A549 (cell line): Measurements from ENCODE around the gene RPL32. TPM values are rescaled to one million over a fixed set of nuclear protein-coding genes. Genes with fewer than 3 reads are reported as not detected.

Source experiments
- ATAC-seq, 2 experiments: fragments of 200-7000 bp in 1 of 2; fragments of >200 bp in 1 of 2; cut with Nextera tagmentation in 1 of 2; cut with Tn5 transposase in 1 of 2; 3 replicates each; pipeline versions ENCODE4 v1.8.0 to v1.9.1; 2018 to 2020; ENCODE audit warnings: mild to moderate bottlenecking in 1 of 2, moderate library complexity in 1 of 2
- CTCF ChIA-PET: fragments of 300-600 bp; sonication (Branson Sonifier 250); formaldehyde crosslinking; extraction: SDS; loops from one replicate; lab custom pipeline; 2021; ENCODE audit warnings: antibody characterized with exemption, inconsistent platforms; lab: Yijun Ruan, JAX
- POLR2A ChIA-PET: fragments of 350-600 bp; formaldehyde crosslinking; extraction: SDS; loops from one replicate; lab custom pipeline; 2021; ENCODE audit warnings: antibody characterized with exemption, inconsistent platforms; lab: Yijun Ruan, JAX
- DNase-seq, 2 experiments: peaks; one replicate each; pipeline versions ENCODE4 v3.0.0 to v3.0.0-alpha.2; 2011 to 2016; ENCODE audit warnings: low read depth in 1 of 2, low spot score in 1 of 2
- FAIRE-seq: peaks from 2 replicates; lab custom pipeline; 2011; peaks lifted over from hg19 to GRCh38; lab: Jason Lieb, UNC
- H3K27ac ChIP-seq, 2 experiments: fragments of >200 bp; sonication (Bioruptor Twin); formaldehyde crosslinking; 3 replicates each; pipeline ENCODE4 v1.5.1; 2016 to 2017
- H3K4me1 ChIP-seq: fragments of >200 bp; sonication (Bioruptor Twin); formaldehyde crosslinking; 3 replicates; pipeline ENCODE4 v1.6.1; 2016
- H3K4me2 ChIP-seq: fragments of >200 bp; sonication (Bioruptor Twin); formaldehyde crosslinking; 3 replicates; pipeline ENCODE4 v1.6.1; 2016
- H3K4me3 ChIP-seq: fragments of >200 bp; sonication (Bioruptor Twin); formaldehyde crosslinking; 3 replicates; pipeline ENCODE4 v1.5.1; 2016
- H3K9me3 ChIP-seq: fragments of >200 bp; sonication (Bioruptor Twin); formaldehyde crosslinking; 3 replicates; pipeline ENCODE4 v1.6.1; 2016
- CBX8 ChIP-seq: fragments of 200-600 bp; sonication (generic); IDR thresholded peaks from 2 replicates; pipeline ENCODE4 v1.6.1; 2016
- CHD2 ChIP-seq: fragments of 150-350 bp; IDR thresholded peaks from 2 replicates; pipeline ENCODE4 v1.6.1; 2014; ENCODE audit warnings: low read length; ENCODE audit not compliant: partially characterized antibody
- EHF ChIP-seq: fragments of 250-450 bp; sonication (Bioruptor Pico); IDR thresholded peaks from 2 replicates; pipeline ENCODE4 v1.5.0; 2020; ENCODE audit warnings: mild to moderate bottlenecking
- EP300 ChIP-seq, 2 experiments: fragments of >200 bp; sonication (Bioruptor Twin); formaldehyde crosslinking; IDR thresholded peaks; 2 replicates in 1 of 2; 3 replicates in 1 of 2; pipeline ENCODE4 v1.6.1; 2016 to 2017
- FOXS1 ChIP-seq: fragments of 250-450 bp; sonication (Bioruptor Pico); IDR thresholded peaks from 2 replicates; pipeline ENCODE4 v1.5.0; 2020; ENCODE audit warnings: mild to moderate bottlenecking, moderate library complexity
- GATA3 ChIP-seq: IDR thresholded peaks from 2 replicates; pipeline ENCODE4 v1.6.1; 2012; ENCODE audit warnings: borderline replicate concordance
- HOXA7 ChIP-seq: fragments of 250-450 bp; sonication (Bioruptor Pico); IDR thresholded peaks from 2 replicates; pipeline ENCODE4 v1.5.0; 2020; ENCODE audit warnings: mild to moderate bottlenecking, moderate library complexity
- KDM1A ChIP-seq: fragments of 200-600 bp; sonication (generic); IDR thresholded peaks from 2 replicates; pipeline ENCODE4 v1.6.1; 2016; ENCODE audit warnings: low read depth, mild to moderate bottlenecking
- KDM5A ChIP-seq: fragments of 200-600 bp; sonication (generic); IDR thresholded peaks from 2 replicates; pipeline ENCODE4 v1.6.1; 2016; ENCODE audit warnings: antibody characterized with exemption, mild to moderate bottlenecking
- PHF8 ChIP-seq: fragments of 200-600 bp; sonication (generic); IDR thresholded peaks from 2 replicates; pipeline ENCODE4 v1.6.1; 2016; ENCODE audit warnings: low read depth, mild to moderate bottlenecking, antibody characterized with exemption, moderate library complexity, borderline replicate concordance
- POLR2AphosphoS2 ChIP-seq: conservative IDR thresholded peaks from 2 replicates; pipeline ENCODE4 v1.6.1; 2012; ENCODE audit warnings: low read length, improper control_type of control experiment, inconsistent platforms
- RARB ChIP-seq: fragments of 250-450 bp; sonication (Bioruptor Pico); IDR thresholded peaks from 2 replicates; pipeline ENCODE4 v1.8.0; 2021; ENCODE audit warnings: mild to moderate bottlenecking, moderate library complexity
- RCOR1 ChIP-seq: fragments of 150-350 bp; IDR thresholded peaks from 2 replicates; pipeline ENCODE4 v1.6.1; 2014; ENCODE audit warnings: antibody characterized with exemption, low read length, low read depth
- TP53 ChIP-seq: fragments of 250-450 bp; sonication (Bioruptor Pico); IDR thresholded peaks from 2 replicates; pipeline ENCODE4 v1.5.0; 2021; ENCODE audit warnings: mild to moderate bottlenecking, moderate library complexity
- ZNF302 ChIP-seq: fragments of 250-450 bp; sonication (Bioruptor Pico); IDR thresholded peaks from 2 replicates; pipeline ENCODE4 v1.9.0; 2021; ENCODE audit warnings: inconsistent platforms, mild to moderate bottlenecking, moderate library complexity
- ZSCAN20 ChIP-seq: fragments of 250-450 bp; sonication (Bioruptor Pico); IDR thresholded peaks from 2 replicates; pipeline ENCODE4 v1.8.0; 2022; ENCODE audit warnings: mild to moderate bottlenecking, moderate library complexity
- WGBS: methylation state at CpG from one replicate; pipeline ENCODE4 v1.1.6; 2017; ENCODE audit errors: missing lambda C conversion rate; 5-methylcytosine and 5-hydroxymethylcytosine counted together
- polyA plus RNA-seq, 4 experiments: library from polyadenylated mRNA; depleted of rRNA in 3 of 4; stranded (reverse); fragments of >200 nt; fragmentation: RNase III in 1 of 4; extraction: RNeasy Plus Mini Kit Qiagen cat#74134 plus additional on column Dnase treatment in 1 of 4; gene quantifications; 2 replicates in 3 of 4; 3 replicates in 1 of 4; pipeline ENCODE4 v1.2.3, GENCODE V29; 2011 to 2017
- TF ChIP-seq, protein P1 (sequence below): fragments of 150-350 bp; IDR thresholded peaks from 2 replicates; pipeline ENCODE4 v1.6.1; 2014; ENCODE audit warnings: low read depth, mild to moderate bottlenecking, low read length
- TF ChIP-seq, protein P2 (sequence below): fragments of 200-600 bp; sonication (generic); IDR thresholded peaks from 2 replicates; pipeline ENCODE4 v1.6.1; 2016; ENCODE audit warnings: antibody characterized with exemption, mild to moderate bottlenecking, moderate library complexity
- TF ChIP-seq, protein P3 (sequence below): fragments of 450-650 bp; IDR thresholded peaks from 2 replicates; pipeline ENCODE4 v1.6.1; 2014; ENCODE audit warnings: antibody characterized with exemption
- TF ChIP-seq, protein P4 (sequence below): IDR thresholded peaks from 2 replicates; pipeline ENCODE4 v1.6.1; 2012

Gene RPL32
- polyA plus RNA-seq, 2 of the 4 experiments (the other 2 are of a cell fraction) = 2,144 to 2,852 TPM

DNA sequence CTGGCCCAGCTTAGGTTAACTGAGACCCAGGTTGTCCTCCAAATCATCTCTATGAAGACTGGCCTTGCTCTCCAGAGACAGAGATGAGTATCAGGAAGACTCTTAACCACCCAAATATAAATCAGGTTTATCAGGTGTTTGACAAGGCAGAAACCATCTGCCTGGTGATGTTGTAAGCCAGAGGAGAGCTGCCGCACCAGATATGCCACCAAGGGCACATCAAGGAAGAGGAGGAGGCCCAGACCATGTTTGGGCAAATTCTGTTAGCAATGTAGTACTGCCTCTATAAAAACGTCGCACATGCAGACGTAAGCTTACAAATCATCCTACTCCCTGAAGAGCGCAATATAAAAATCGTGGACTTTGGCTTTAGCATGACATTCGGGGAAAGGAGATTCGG is 21.0 kb upstream of the RPL32 start:
- Histone ChIP-seq H3K4me1 (no peaks in the 10 kb centered on the region), H3K9me3 (peaks cover 10% of the 10 kb centered on the region; the same call in 2 of the 3 replicates), H3K27ac (no peak overlapping the region), H3K4me2 (no peak overlapping the region), H3K4me3 (no peak overlapping the region)
- FAIRE-seq = no peak
- ChIA-PET CTCF (interaction anchor here (0.7 to 5.5 kb wide), 7 partner anchors 7 to 884 kb away, joined by 3 to 28 read pairs (median 4); partner anchors contain the start of gene RPL32), POLR2A (no interaction called here)
- TF ChIP-seq RARB (CRISPR knock-in tag) (no peak), KDM1A (no peak), TP53 (CRISPR knock-in tag) (no peak), RCOR1 (no peak), GATA3 (no peak), ZSCAN20 (CRISPR knock-in tag) (no peak), EP300 (IDR thresholded peaks at IDR 0.05) (no peak)
- 80% methylated on average over 8 of the region's 8 CpGs for WGBS
- DNase-seq = no peak
- no peak for ATAC-seq

DNA sequence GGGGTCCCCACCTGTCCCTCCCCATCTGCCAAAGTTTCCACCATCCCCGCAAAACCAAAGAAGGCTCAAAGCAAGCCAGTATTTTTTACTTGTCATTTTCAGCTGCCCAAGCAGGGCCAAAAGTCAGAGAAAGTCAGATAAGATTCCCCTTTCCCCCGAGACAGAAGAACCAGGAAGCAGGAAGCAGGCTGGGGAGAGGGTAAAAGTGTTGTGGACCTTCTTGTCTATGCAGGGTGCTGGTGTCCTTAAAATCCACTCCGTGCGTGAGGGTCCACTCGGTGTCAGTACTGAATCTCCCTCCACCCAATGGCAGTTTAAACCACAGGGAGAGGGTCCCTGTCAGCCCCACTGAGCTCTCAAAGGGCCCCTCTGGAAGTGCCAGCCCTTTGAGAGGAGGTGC is 20.2 kb upstream of the RPL32 start:
- 78% methylated on average over 5 of the region's 5 CpGs for WGBS
- DNase-seq = no peak
- FAIRE-seq = no peak
- no peak overlapping the region for H3K27ac ChIP-seq
- no peak for ATAC-seq
- TF ChIP-seq, protein P1, sequence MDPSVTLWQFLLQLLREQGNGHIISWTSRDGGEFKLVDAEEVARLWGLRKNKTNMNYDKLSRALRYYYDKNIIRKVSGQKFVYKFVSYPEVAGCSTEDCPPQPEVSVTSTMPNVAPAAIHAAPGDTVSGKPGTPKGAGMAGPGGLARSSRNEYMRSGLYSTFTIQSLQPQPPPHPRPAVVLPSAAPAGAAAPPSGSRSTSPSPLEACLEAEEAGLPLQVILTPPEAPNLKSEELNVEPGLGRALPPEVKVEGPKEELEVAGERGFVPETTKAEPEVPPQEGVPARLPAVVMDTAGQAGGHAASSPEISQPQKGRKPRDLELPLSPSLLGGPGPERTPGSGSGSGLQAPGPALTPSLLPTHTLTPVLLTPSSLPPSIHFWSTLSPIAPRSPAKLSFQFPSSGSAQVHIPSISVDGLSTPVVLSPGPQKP = no peak
- TF ChIP-seq RCOR1 (no peak), PHF8 (no peak), RARB (CRISPR knock-in tag) (no peak), POLR2AphosphoS2 (no peak), FOXS1 (CRISPR knock-in tag) (no peak), EHF (CRISPR knock-in tag) (no peak), KDM1A (no peak), ZNF302 (CRISPR knock-in tag) (no peak), CHD2 (no peak), CBX8 (no peak), HOXA7 (CRISPR knock-in tag) (no peak), KDM5A (no peak), GATA3 (no peak)
- TF ChIP-seq, protein P2, sequence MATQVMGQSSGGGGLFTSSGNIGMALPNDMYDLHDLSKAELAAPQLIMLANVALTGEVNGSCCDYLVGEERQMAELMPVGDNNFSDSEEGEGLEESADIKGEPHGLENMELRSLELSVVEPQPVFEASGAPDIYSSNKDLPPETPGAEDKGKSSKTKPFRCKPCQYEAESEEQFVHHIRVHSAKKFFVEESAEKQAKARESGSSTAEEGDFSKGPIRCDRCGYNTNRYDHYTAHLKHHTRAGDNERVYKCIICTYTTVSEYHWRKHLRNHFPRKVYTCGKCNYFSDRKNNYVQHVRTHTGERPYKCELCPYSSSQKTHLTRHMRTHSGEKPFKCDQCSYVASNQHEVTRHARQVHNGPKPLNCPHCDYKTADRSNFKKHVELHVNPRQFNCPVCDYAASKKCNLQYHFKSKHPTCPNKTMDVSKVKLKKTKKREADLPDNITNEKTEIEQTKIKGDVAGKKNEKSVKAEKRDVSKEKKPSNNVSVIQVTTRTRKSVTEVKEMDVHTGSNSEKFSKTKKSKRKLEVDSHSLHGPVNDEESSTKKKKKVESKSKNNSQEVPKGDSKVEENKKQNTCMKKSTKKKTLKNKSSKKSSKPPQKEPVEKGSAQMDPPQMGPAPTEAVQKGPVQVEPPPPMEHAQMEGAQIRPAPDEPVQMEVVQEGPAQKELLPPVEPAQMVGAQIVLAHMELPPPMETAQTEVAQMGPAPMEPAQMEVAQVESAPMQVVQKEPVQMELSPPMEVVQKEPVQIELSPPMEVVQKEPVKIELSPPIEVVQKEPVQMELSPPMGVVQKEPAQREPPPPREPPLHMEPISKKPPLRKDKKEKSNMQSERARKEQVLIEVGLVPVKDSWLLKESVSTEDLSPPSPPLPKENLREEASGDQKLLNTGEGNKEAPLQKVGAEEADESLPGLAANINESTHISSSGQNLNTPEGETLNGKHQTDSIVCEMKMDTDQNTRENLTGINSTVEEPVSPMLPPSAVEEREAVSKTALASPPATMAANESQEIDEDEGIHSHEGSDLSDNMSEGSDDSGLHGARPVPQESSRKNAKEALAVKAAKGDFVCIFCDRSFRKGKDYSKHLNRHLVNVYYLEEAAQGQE = no peak
- TF ChIP-seq, protein P3, sequence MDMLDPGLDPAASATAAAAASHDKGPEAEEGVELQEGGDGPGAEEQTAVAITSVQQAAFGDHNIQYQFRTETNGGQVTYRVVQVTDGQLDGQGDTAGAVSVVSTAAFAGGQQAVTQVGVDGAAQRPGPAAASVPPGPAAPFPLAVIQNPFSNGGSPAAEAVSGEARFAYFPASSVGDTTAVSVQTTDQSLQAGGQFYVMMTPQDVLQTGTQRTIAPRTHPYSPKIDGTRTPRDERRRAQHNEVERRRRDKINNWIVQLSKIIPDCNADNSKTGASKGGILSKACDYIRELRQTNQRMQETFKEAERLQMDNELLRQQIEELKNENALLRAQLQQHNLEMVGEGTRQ = no peak
- TF ChIP-seq, protein P4, sequence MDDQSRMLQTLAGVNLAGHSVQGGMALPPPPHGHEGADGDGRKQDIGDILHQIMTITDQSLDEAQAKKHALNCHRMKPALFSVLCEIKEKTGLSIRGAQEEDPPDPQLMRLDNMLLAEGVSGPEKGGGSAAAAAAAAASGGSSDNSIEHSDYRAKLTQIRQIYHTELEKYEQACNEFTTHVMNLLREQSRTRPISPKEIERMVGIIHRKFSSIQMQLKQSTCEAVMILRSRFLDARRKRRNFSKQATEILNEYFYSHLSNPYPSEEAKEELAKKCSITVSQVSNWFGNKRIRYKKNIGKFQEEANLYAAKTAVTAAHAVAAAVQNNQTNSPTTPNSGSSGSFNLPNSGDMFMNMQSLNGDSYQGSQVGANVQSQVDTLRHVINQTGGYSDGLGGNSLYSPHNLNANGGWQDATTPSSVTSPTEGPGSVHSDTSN = no peak
- H3K4me2 ChIP-seq = no peak overlapping the region
- peaks cover 10% of the 10 kb centered on the region; the same call in 2 of the 3 replicates for H3K9me3 ChIP-seq
- ChIA-PET POLR2A (no interaction called here), CTCF (interaction anchor here (1.2 to 5.5 kb wide), 4 partner anchors 8 to 112 kb away, joined by 3 to 28 read pairs (median 12); partner anchors contain the start of gene RPL32)
- no peak overlapping the region for H3K4me3 ChIP-seq
- H3K4me1 ChIP-seq = no peaks in the 10 kb centered on the region
